HepG2 (cell line): Measurements from ENCODE around the gene PTPN5. TPM values are rescaled to one million over a fixed set of nuclear protein-coding genes. Genes with fewer than 3 reads are reported as not detected.

Source experiments
- MEIS2 ChIP-seq: sonication (generic); formaldehyde crosslinking; IDR thresholded peaks from 2 replicates; pipeline ENCODE4 v1.9.0; 2021; ENCODE audit warnings: mild to moderate bottlenecking, missing genetic modification reagents
- TCF7L2 ChIP-seq: IDR thresholded peaks from 2 replicates; pipeline ENCODE4 v1.6.1; 2011; ENCODE audit warnings: mild to moderate bottlenecking, low read depth, low read length, moderate library complexity
- ZBTB40 ChIP-seq, 2 experiments: fragments of 450-650 bp in 1 of 2; sonication (generic) in 1 of 2; formaldehyde crosslinking in 1 of 2; IDR thresholded peaks; 2 replicates each; pipeline versions ENCODE4 v1.6.1 to v1.8.0; 2016 to 2022; ENCODE audit warnings: antibody characterized with exemption in 1 of 2, mild to moderate bottlenecking in 1 of 2, missing genetic modification reagents in 1 of 2
- ZNF235 ChIP-seq: sonication (generic); formaldehyde crosslinking; IDR thresholded peaks from 2 replicates; pipeline ENCODE4 v1.8.1; 2023; ENCODE audit warnings: mild to moderate bottlenecking, missing genetic modification reagents, borderline replicate concordance
- polyA plus RNA-seq, 8 experiments: library from polyadenylated mRNA; depleted of rRNA in 3 of 8; stranded (reverse) in 7 of 8; unstranded in 1 of 8; fragments of >200 nt; fragmentation: Illumina TruSeq in 4 of 8; extraction: Trizol in 4 of 8; gene quantifications; 2 replicates each; pipeline versions ENCODE4 v1.2.1 to v1.2.3, GENCODE V29; 2011 to 2016; ENCODE audit warnings: low read depth in 4 of 8, missing spikeins in 1 of 8, mixed read lengths in 1 of 8; ENCODE audit not compliant: insufficient read depth in 1 of 8
- total RNA-seq, 5 experiments: library from RNA; depleted of rRNA; stranded (reverse); fragments of >200 nt; fragmentation: Illumina TruSeq; extraction: Trizol; gene quantifications; 2 replicates each; pipeline ENCODE4 v1.2.3, GENCODE V29; 2016; ENCODE audit warnings: low read depth in 1 of 5

Gene PTPN5
- total and polyA plus RNA-seq, 2 of the 13 experiments (the other 11 are each of a cell fraction or from before 2014, with no cell fraction given), result not detected

DNA sequence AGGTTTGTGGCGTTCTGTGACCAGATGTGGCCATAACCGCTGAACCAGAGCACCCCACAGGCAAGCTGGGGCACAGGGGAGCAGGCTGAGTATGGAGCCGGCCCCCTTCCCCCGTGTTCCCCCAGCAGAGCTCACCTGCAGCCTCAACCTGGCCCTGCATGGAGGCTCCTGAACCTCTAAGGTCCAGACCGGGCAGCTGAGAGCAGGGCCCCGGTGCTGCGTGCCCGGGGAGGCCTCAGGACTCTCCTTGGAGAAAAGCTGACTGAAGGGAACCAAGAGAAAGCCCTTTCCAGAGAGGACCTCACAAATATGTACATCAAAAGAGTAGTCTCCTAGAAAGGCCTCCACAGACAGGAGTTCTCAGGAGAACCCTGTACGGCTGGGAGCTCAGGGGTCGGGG lies 48.2 kb downstream of the PTPN5 start (continued):
- TF ChIP-seq ZBTB40 (IDR thresholded peaks at IDR 0.05) (no peak), ZBTB40 (CRISPR knock-in tag; IDR thresholded peaks at IDR 0.05) (no peak), TCF7L2 (no peak), MEIS2 (no peak), ZNF235 (CRISPR knock-in tag) (no peak)
